Central memory CD8-positive, alpha-beta T cell (primary cell): ENCODE results near the gene ARFRP1.
"Not testable (repeated sequence)": the region's sequence is repeated elsewhere in the genome, so short reads cannot be mapped to it uniquely, and the experiment has no call there.

ENCODE experiments used
- ATAC-seq: fragments of 150-1000 bp; cut with Tn5 transposase; replicated peaks from 2 replicates; pipeline ENCODE4 v1.10.0; 2022; ENCODE audit warnings: mild to moderate bottlenecking, moderate FRiP score, moderate number of reproducible peaks; ENCODE audit not compliant: poor library complexity, severe bottlenecking; ENCODE audit errors: extremely low read depth
- DNase-seq, 2 donors: peaks; one replicate each; pipeline ENCODE4 v3.0.0; 2021; ENCODE audit warnings: low spot score in 2 of 2
- H3K27ac Mint-ChIP-seq: one replicate; pipeline ENCODE4 v1.8.0; 2022; ENCODE audit warnings: low read depth, mild to moderate bottlenecking, moderate library complexity, mixed read lengths
- H3K27me3 Mint-ChIP-seq: one replicate; pipeline ENCODE4 v1.8.0; 2022; ENCODE audit warnings: mixed read lengths
- H3K36me3 Mint-ChIP-seq: one replicate; pipeline ENCODE4 v1.8.0; 2022; ENCODE audit warnings: mild to moderate bottlenecking, moderate library complexity, mixed read lengths; ENCODE audit not compliant: insufficient read depth
- H3K4me1 Mint-ChIP-seq: one replicate; pipeline ENCODE4 v1.8.0; 2022; ENCODE audit warnings: mixed read lengths
- H3K4me3 Mint-ChIP-seq: one replicate; pipeline ENCODE4 v1.8.0; 2022; ENCODE audit warnings: mild to moderate bottlenecking, moderate library complexity, mixed read lengths
- H3K9me3 Mint-ChIP-seq: one replicate; pipeline ENCODE4 v1.8.0; 2022; ENCODE audit warnings: mixed read lengths

ARFRP1 gene

GRCh38 chr20:63673951-63674350 is 33.8 kb downstream of the ARFRP1 start:
- Mint-ChIP-seq H3K27me3 (no peaks in the 10 kb centered on the region), H3K4me3 (no peak overlapping the region), H3K9me3 (no peaks in the 10 kb centered on the region), H3K36me3 (peaks cover 5% of the 10 kb centered on the region), H3K4me1 (no peaks in the 10 kb centered on the region), H3K27ac (no peak overlapping the region)
- ATAC-seq: no peak
- DNase-seq: no peak

DNA sequence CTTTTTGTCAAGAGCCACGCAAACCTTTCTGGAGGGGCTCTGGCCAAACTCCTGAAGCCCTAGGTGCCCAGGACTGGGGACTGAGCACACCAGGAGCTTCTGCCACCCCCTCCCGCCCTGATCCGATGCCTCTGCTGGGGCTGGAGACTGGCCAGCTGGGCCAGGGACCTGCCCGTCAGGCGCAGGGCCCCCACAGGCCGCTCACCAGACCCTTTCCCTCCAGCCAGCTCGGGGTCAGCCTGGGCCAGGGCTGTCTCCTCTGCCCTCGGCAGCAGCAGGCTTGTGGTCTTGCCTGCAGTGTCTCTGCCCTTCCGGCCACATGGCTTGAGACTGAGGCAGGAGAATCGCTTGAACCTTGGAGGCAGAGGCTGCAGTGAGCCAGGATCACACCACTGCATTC is 35.1 kb downstream of the ARFRP1 start:
- Mint-ChIP-seq H3K36me3 (peaks cover 10% of the 10 kb centered on the region), H3K4me1 (no peaks in the 10 kb centered on the region), H3K27ac (no peak overlapping the region), H3K4me3 (no peak overlapping the region), H3K27me3 (no peaks in the 10 kb centered on the region), H3K9me3 (no peaks in the 10 kb centered on the region)
- DNase-seq: no peak
- no peak for ATAC-seq

DNA sequence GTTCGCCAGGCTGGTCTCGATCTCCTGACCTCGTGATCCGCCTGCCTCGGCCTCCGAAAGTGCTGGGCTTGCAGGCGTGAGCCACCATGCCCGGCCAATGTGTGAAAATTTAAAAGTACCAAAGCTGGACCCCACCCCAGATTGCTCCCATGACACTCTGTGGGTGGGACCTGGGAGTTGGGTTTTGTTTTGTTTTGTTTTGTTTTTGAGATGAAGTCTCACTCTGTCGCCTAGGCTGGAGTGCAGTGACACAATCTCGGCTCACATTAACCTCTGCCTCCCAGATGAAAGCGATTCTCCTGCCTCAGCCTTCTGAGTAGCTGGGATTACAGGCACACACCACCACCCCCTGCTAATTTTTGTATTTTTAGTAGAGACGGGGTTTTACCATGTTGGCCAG is 36.1 kb downstream of the ARFRP1 start:
- H3K36me3 Mint-ChIP-seq: peaks cover 14% of the 10 kb centered on the region
- not testable (repeated sequence) for DNase-seq, H3K27me3 Mint-ChIP-seq, ATAC-seq, H3K4me3 Mint-ChIP-seq, H3K9me3 Mint-ChIP-seq, H3K4me1 Mint-ChIP-seq, H3K27ac Mint-ChIP-seq

GRCh38 chr20:63668351-63668750 is 39.4 kb downstream of the ARFRP1 start:
- Mint-ChIP-seq H3K4me3 (no peak overlapping the region), H3K9me3 (no peaks in the 10 kb centered on the region), H3K36me3 (peaks cover 14% of the 10 kb centered on the region), H3K27ac (no peak overlapping the region), H3K27me3 (no peaks in the 10 kb centered on the region), H3K4me1 (peaks cover 4% of the 10 kb centered on the region)
- no peak for ATAC-seq
- DNase-seq: no peak

DNA sequence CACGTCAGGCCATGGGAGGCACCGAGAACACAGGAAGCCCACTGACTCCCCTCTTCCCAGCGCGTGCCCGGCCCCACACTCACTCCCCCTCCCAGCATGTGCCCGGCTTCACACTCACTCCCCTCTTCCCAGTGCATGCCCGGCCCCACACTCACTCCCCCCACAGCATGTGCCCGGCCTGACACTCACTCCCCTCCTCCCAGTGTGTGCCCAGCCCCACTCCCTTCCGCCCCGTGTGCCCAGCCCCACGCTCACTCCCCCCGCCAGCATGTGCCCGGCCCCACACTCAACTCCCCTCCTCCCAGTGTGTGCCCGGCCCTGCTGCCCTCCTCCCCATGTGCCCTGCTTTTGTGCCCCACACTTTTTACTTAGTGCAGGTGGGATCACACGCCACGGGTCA is 39.9 kb downstream of the ARFRP1 start:
- ATAC-seq (no peak), DNase-seq (no peak)
- Mint-ChIP-seq H3K36me3 (peaks cover 14% of the 10 kb centered on the region), H3K27ac (no peak overlapping the region), H3K4me1 (peaks cover 4% of the 10 kb centered on the region), H3K4me3 (no peak overlapping the region), H3K27me3 (no peaks in the 10 kb centered on the region), H3K9me3 (no peaks in the 10 kb centered on the region)

GRCh38 chr20:63665708-63666107 is 42.1 kb downstream of the ARFRP1 start:
- no peak overlapping the region for H3K27ac Mint-ChIP-seq

GRCh38 chr20:63664861-63665594 is 42.7 kb downstream of the ARFRP1 start:
- no peak for ATAC-seq
- Mint-ChIP-seq H3K27ac (no peak overlapping the region), H3K9me3 (no peaks in the 10 kb centered on the region), H3K4me1 (peaks cover 9% of the 10 kb centered on the region), H3K36me3 (peaks cover 15% of the 10 kb centered on the region), H3K4me3 (no peak overlapping the region), H3K27me3 (no peaks in the 10 kb centered on the region)
- no peak for DNase-seq

More at GRCh38 chr20:63665708-63666107, 42.1 kb downstream of the ARFRP1 start:
- Mint-ChIP-seq H3K4me3 (no peak overlapping the region), H3K27me3 (no peaks in the 10 kb centered on the region), H3K4me1 (peaks cover 9% of the 10 kb centered on the region), H3K9me3 (no peaks in the 10 kb centered on the region), H3K36me3 (peaks cover 17% of the 10 kb centered on the region)
- no peak for DNase-seq
- no peak for ATAC-seq

- no peak for DNase-seq
- peaks cover 15% of the 10 kb centered on the region for H3K4me1 Mint-ChIP-seq
- peaks cover 15% of the 10 kb centered on the region for H3K36me3 Mint-ChIP-seq
- no peak overlapping the region for H3K27ac Mint-ChIP-seq
- H3K4me3 Mint-ChIP-seq: no peak overlapping the region
- ATAC-seq: no peak
- H3K27me3 Mint-ChIP-seq: no peaks in the 10 kb centered on the region
- H3K9me3 Mint-ChIP-seq: no peaks in the 10 kb centered on the region
Observed at GRCh38 chr20:63664143-63664851, 43.5 kb downstream of the ARFRP1 start.

- Mint-ChIP-seq H3K36me3 (peaks cover 14% of the 10 kb centered on the region), H3K9me3 (no peaks in the 10 kb centered on the region), H3K27me3 (no peaks in the 10 kb centered on the region), H3K27ac (no peak overlapping the region), H3K4me1 (peaks cover 23% of the 10 kb centered on the region), H3K4me3 (no peak overlapping the region)
- DNase-seq (no peak), ATAC-seq (no peak)
Observed at GRCh38 chr20:63663332-63664066, 44.3 kb downstream of the ARFRP1 start.

- Mint-ChIP-seq H3K4me1 (peaks cover 26% of the 10 kb centered on the region), H3K4me3 (no peak overlapping the region), H3K27ac (no peak overlapping the region), H3K36me3 (peaks cover 16% of the 10 kb centered on the region), H3K27me3 (no peaks in the 10 kb centered on the region), H3K9me3 (no peaks in the 10 kb centered on the region)
- ATAC-seq (no peak), DNase-seq (no peak)
Observed at GRCh38 chr20:63662813-63663189, 45.0 kb downstream of the ARFRP1 start.

DNA sequence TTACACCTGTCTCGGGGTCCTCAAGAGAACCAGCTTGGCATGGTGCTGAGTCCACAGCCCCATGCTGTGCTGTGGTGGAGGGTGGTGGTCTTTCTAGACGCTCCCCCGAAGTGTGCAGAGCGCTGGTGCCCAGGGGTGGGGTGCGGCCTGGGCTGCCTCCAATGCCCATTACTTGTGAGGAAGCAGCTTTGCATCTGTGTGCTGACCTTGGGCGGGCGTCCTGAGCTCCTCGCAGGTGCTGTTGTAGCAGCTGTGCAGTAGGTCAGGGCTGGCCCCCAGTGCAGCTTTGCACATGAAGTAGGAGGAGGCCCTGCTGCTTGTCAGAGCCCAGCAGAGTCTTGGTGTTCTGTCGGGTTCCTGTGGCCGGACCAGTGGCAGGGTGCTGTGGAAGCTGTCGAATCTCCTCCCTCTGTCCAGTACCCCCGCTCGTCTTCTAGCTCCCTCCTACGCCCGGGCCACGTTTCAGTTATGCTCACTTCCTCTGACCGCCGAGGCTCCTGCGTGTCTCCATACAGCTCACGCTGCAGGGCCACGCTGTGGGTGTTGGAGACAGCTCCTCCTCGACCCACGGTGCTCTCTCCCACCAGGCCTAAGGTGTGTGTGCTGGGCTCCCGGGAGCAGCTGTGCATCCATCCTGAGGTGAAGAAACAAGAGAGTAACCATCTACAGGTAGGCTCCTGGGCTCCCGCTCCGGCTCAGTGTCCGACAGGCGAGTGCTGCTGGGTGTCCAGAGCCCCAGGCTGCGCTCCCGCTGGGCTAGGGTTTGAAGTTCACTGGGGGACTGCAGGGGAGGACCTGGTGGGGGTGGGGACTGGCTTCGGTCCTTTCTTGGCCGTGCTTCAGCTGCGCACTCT is 45.6 kb downstream of the ARFRP1 start:
- Mint-ChIP-seq H3K36me3 (peaks cover 16% of the 10 kb centered on the region), H3K4me1 (peaks cover 26% of the 10 kb centered on the region), H3K9me3 (no peaks in the 10 kb centered on the region), H3K4me3 (no peak overlapping the region), H3K27me3 (no peaks in the 10 kb centered on the region), H3K27ac (no peak overlapping the region)
- ATAC-seq: no peak
- no peak for DNase-seq

DNA sequence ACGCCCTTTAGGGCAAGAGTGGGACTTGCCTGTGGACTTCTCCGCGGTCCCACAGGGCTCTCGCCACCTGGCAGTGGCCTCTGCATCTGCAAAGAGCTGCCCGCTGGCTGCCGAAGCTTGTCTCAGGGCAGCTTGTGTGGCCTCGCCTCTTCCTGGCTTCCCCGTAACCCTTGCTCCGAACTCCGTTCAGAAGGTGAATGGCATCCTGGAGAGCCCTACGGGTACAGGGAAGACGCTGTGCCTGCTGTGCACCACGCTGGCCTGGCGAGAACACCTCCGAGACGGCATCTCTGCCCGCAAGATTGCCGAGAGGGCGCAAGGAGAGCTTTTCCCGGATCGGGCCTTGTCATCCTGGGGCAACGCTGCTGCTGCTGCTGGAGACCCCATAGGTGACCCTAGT is 46.7 kb downstream of the ARFRP1 start:
- peaks cover 26% of the 10 kb centered on the region for H3K4me1 Mint-ChIP-seq
- no peaks in the 10 kb centered on the region for H3K27me3 Mint-ChIP-seq
- DNase-seq (no peak), ATAC-seq (no peak)
- no peak overlapping the region for H3K27ac Mint-ChIP-seq
- H3K36me3 Mint-ChIP-seq: peaks cover 13% of the 10 kb centered on the region
- H3K4me3 Mint-ChIP-seq: no peak overlapping the region
- no peaks in the 10 kb centered on the region for H3K9me3 Mint-ChIP-seq
